ENCODE measurements around the gene OTUD1.

GRCh38 chr10:23404461-23404980, 34.4 kb upstream of the OTUD1 start:
- no peak for TF ChIP-seq EZH2phosphoT487 (IDR thresholded peaks at IDR 0.05; ENCODE audit: insufficient read depth, low read depth)
- no peak for TF ChIP-seq EZH2 (IDR thresholded peaks at IDR 0.05; ENCODE audit: insufficient read depth, poor library complexity, severe bottlenecking)

All from GM23248 (cell line).